Mammary epithelial cell (primary cell): ENCODE results near the gene ODC1.

Experiments used
- EZH2 ChIP-seq: IDR thresholded peaks from 2 replicates; pipeline ENCODE4 v1.6.1; 2012; ENCODE audit warnings: low read length, inconsistent platforms, borderline replicate concordance
- TF ChIP-seq, protein P1 (sequence below), 2 donors: IDR thresholded peaks in 1 of 2; conservative IDR thresholded peaks in 1 of 2; 2 replicates each; pipeline ENCODE4 v1.5.1; 2011 to 2012; ENCODE audit warnings: inconsistent platforms in 2 of 2, low read length in 2 of 2, mild to moderate bottlenecking in 2 of 2, control low read depth in 1 of 2, low read depth in 1 of 2; ENCODE audit not compliant: insufficient read depth in 1 of 2; ENCODE audit errors: extremely low read depth in 1 of 2

DNA sequence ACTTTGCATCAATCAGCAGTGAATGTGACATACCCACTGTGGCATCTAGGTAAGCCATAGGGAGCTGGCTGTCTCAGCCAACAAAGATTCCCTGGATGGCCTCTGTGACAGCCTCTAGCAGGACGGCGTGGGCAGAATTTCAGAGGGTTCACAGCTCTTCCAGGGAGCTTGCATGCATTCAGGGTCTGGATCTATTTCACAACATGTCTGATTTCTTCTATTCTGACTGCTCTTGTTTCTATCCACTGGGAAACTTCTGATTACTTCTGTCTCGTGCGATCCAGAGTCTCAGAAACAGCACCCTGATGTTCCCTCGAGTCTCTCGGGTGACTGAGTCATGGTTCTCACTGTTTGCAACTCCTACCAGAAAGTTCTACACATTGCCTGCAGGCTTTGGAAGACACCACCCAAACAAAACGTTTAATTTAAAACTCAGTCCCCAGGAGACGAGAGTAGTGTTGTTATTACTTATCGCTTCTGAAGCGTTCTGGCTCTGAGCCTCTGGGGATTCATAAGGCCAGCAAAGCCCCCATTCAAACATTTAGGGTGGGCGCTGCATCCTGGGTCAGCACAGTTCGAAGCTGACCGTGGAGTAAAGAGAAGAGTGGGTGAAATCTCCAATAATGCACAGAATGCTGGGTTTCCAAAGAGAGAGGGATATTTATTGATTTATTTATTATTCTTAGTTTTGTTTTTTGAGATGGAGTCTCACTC is 41.9 kb upstream of the ODC1 start:
- TF ChIP-seq, protein P1, sequence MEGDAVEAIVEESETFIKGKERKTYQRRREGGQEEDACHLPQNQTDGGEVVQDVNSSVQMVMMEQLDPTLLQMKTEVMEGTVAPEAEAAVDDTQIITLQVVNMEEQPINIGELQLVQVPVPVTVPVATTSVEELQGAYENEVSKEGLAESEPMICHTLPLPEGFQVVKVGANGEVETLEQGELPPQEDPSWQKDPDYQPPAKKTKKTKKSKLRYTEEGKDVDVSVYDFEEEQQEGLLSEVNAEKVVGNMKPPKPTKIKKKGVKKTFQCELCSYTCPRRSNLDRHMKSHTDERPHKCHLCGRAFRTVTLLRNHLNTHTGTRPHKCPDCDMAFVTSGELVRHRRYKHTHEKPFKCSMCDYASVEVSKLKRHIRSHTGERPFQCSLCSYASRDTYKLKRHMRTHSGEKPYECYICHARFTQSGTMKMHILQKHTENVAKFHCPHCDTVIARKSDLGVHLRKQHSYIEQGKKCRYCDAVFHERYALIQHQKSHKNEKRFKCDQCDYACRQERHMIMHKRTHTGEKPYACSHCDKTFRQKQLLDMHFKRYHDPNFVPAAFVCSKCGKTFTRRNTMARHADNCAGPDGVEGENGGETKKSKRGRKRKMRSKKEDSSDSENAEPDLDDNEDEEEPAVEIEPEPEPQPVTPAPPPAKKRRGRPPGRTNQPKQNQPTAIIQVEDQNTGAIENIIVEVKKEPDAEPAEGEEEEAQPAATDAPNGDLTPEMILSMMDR (conservative IDR thresholded peaks at IDR 0.05 in 1 of 2, IDR thresholded peaks at IDR 0.05 in 1 of 2; ENCODE audit: extremely low read depth in 1 of 2, insufficient read depth in 1 of 2, low read depth in 1 of 2, low read length in 2 of 2): no peak
- no peak for TF ChIP-seq EZH2
